Hematopoietic multipotent progenitor cell treated with erythropoietin and hydrocortisone succinate and interleukin-3 and kit ligand, for 8 days (in vitro differentiated cells): Measurements from ENCODE around the gene SLC26A6.
A peak's percentile ranks its signal among the peaks of the same experiment; 100 is the strongest.

ENCODE experiments used
- DNase-seq: peaks from one replicate; pipeline ENCODE4 v3.0.0-alpha.2; 2015

The SLC26A6 gene

GRCh38 chr3:48660800-48661400 lies 25.6 kb upstream of the SLC26A6 start:
- DNase-seq = no peak

DNA sequence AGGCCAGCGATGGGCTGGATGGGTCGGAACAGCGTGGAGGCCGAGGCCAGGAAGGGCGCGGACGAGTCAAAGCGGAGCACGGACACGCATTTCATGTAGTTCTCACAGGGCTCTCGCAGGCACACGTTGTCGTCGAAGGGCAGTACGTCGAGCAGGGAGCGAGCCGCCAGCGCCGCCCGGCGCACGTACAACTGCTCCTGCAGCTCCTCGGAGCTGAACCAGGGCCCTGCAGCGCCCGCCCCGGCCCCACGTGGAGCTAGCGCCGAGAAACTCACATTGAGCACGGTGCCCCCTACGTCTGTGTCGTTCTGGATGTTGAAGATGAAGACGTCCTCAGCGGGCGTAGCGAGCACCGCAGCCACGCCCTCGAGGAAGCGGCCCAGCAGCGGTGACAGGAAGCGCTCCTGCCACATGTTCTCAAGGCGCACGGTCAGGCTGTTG lies 21.6 kb upstream of the SLC26A6 start:
- DNase-seq = no peak

- peak; percentile 83 for DNase-seq
These were observed 21.0 kb upstream of the SLC26A6 start for GRCh38 chr3:48656061-48656840.

DNA sequence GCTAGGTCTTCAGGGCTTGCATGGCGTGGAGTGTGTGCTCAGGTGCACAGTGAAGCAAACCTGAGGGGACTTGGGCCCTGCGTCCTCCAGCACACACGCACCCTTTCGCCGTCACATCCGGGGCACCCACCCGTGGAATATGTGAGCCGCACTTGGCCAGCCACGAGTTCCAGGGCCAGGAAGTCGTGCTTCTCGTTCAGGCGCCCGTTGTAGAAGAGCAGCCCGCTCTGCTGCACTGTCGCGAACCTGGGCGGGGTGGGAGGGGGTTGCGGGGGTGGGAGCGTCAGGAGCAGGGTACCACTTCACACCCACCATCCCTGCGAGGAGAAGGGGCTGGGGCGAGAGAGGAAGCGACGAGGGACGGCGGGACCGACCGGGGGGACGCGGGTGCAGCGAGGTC lies 20.3 kb upstream of the SLC26A6 start:
- no peak for DNase-seq

- DNase-seq = no peak
These were observed 19.8 kb upstream of the SLC26A6 start for GRCh38 chr3:48655063-48655462.

GRCh38 chr3:48652923-48653715 lies 17.9 kb upstream of the SLC26A6 start:
- DNase-seq = no peak

- no peak for DNase-seq
These were observed 16.5 kb upstream of the SLC26A6 start for GRCh38 chr3:48651771-48652170.

DNA sequence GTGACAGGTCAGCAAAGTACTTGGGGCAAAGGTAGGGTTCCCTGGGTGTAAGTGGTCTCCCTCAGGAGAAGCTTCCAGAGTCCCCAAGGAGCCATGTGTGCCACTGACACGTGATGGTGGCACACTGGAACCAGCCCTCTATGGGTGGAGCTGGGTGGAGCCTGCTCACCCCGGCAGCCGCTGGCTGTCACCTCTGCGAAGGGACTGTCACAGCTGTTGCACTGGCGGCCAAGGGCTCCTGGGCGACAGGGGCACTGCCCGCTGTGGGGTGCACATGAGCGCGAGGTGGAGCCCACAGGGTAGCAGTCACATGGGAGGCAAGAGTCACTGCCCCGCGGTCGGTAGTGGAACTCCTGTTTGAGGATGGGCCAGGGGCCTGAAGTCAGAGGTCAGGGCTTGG lies 15.5 kb upstream of the SLC26A6 start:
- peak; percentile 41 for DNase-seq

DNA sequence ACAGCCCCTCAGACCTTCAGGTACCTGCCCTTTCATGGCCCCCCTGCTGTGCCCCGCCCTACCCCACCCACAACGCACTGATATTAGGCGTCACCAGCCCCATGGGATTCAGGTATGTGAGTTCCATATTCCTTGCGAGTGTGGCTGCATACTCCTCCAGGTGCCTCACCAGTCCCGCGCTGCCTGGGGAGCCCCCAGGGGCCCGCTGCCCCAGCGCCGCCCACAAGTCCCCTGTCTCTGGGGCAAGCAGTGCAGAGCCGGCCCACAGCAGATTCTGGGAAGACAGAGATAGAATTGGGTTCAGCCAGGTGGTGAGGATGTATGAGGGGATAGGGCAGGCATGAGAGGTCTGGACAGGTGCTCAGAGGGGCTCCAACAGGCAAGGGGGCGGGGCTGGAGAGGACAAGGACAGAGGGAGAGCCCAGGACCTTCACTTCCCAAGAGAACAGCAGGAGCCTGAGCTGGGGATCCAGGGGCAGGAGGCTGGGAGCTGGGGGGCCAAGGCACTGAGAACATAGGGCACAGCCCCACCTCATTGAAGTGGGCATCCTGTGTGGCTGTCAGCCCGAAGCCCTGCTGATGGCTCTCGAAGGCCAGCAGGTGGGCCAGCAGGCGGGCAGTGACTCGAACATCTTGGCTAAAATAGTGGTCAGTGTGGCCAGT lies 13.1 kb upstream of the SLC26A6 start:
- no peak for DNase-seq

- DNase-seq = no peak
These were observed 12.5 kb upstream of the SLC26A6 start for GRCh38 chr3:48647714-48648113.

GRCh38 chr3:48644898-48645760 lies 9.9 kb upstream of the SLC26A6 start:
- no peak for DNase-seq

DNA sequence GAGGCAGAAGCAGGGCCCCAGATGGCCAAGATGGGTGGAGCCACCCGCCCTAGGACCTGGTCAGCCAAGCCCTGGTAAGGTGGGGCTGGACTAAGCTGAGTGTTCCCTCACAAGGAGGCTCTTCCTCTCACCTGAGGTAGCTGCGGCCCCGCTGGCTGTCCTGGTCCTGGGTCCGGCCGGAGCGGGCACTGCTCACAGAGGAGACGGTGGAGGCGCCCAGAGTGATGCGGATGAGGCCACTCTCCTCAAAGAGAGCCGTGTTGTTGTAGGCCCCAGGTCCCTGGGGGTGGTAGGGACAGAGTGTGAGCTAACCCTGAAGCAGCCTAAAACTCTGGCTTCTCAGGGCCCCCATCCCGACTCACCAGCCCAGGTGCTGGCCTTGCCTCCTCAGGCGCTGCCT lies 7.3 kb upstream of the SLC26A6 start:
- no peak for DNase-seq

- DNase-seq = no peak
These were observed 6.1 kb upstream of the SLC26A6 start for GRCh38 chr3:48641396-48641795.

DNA sequence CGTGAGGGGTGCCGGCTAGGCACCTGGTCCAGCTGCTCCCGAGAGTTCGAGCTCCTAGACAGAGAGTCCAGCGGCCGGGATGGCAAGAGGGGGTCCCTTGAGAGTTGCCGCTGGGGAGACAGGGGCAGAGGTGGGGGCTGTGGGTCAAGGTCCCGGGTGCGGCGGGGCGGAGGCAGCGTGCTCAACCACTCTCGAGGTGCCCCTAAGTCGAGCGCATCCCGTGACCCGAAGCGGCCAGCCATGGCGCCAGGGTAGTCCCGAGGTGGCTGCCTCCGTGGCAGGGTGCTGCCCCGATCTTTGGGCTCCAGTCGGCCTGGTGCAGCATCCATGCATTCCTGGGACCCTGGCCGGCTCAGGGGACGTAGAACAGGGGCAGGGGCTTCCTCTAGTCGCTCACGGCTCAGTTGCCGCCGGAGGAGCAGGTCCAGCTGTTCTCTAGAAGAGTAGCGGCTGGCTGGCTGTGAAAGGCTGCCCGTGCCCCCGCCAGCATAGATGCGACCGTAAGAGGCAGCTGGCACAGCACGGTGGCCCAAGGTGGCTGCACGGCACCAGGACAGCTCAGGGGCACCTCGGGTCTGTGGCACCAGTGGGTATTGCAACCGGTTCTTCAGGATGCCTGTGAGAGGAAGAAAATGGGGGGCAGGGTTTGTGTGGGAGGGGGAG lies 4.8 kb upstream of the SLC26A6 start:
- DNase-seq = no peak

GRCh38 chr3:48637305-48637704 lies 2.0 kb upstream of the SLC26A6 start:
- DNase-seq = no peak

DNA sequence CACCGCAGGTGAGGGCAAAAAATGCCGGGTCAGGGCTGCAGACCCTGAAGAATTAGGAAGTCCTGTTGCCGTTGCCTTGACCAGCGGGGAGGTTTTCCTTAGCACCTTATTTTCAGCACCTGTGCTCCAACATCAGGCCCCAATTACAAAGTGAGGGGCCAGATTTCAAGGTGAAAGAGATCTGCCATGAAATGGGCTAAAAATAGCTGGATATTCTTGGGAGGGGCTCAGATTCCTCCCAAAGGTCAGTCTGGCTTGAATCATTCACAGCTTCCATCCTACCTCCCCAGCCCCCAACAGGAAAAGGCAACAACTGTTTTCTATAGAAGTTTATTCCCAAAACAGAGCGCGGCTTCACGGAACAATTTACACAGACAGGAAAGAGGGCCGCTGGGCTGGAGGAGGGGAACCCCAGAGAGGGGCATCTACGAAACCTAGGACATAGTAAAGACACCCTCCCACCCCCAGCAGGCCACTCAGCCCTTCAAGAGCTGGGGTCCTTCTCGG lies 941 bp upstream of the SLC26A6 start:
- DNase-seq = no peak

DNA sequence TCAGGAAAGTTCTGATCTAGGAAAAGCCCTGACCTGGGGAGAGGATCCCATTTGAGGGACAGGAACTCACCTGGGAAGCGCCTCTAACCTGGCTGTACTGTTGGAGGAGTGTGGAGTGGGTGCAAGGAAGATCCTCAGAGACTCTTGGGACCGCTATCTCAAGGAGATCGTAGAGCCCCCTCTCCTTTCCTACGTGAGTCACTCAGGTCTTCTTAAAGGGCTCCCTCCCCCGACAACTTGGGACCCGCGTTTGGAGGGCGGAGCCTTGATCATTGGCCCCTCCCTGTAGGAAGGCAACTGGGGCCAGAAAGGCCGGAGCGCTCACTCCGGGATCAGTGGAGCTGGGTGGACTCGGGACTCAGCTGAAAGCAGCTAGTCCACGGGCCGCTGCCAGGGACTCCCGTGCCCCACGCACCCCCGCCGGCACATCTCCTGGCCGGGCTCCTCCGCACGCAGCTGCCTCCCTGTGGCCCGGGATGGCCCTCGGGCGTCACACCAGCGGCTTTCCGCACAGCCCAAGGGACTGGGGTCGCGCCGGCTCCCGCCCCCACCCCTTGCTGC lies 520 bp downstream of the SLC26A6 start:
- peak; percentile 76 for DNase-seq

- no peak for DNase-seq
These were observed 1.5 kb downstream of the SLC26A6 start for GRCh38 chr3:48633743-48634142.

DNA sequence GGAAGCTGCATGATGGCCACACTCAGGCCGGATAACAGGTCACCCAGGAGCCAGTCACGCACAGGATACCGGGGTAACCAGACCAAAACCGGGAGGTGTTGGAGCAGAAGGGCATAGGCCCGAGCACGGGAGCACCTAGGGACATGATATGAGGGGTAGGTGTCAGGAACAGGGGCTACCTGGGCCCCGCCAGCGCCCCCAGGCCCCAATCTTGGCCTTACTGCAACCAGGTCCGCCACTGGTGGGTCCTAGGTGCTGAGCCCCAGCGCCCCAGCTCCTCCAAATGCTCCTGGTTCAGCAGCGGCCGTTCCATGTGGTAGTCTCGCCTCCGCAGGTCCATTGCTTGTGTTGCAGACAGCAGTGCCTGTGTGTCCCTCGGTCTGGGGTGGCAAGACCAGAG lies 2.0 kb downstream of the SLC26A6 start:
- no peak for DNase-seq

- no peak for DNase-seq
These were observed 3.5 kb downstream of the SLC26A6 start for GRCh38 chr3:48631516-48632448.
